ENCODE measurements around the gene LRCH3.

- TF ChIP-seq CTCF (IDR thresholded peaks at IDR 0.05) (no peak), POLR2A (IDR thresholded peaks at IDR 0.05) (no peak)
These were observed 67.5 kb downstream of the LRCH3 start for GRCh38 chr3:197858598-197858997.

Data from testis (tissue), 2 donors.